Activated CD4-positive, alpha-beta T cell treated with anti-CD3 and anti-CD28 coated beads, Interleukin-2, Interleukin-4, amounts not matched to agents 100 ng/mL and 50 ng/mL, durations not matched to agents 16 hours and 8 hours (primary cell): ENCODE data around the gene FAM90A1.
A peak's percentile ranks its signal among the peaks of the same experiment; 100 is the strongest.
"Not testable (repeated sequence)": the region's sequence is repeated elsewhere in the genome, so short reads cannot be mapped to it uniquely, and the experiment has no call there.

ENCODE experiments used
- DNase-seq: peaks from one replicate; pipeline ENCODE4 v3.0.0-alpha.2; 2020; ENCODE audit warnings: low spot score

The FAM90A1 gene

GRCh38 chr12:8233300-8233855 lies 6.0 kb upstream of the FAM90A1 start:
- DNase-seq: not testable (repeated sequence)

- DNase-seq: peak; percentile 67
These were observed 4.5 kb upstream of the FAM90A1 start for GRCh38 chr12:8231666-8232608.

GRCh38 chr12:8231049-8231448 lies 3.6 kb upstream of the FAM90A1 start:
- not testable (repeated sequence) for DNase-seq

GRCh38 chr12:8229486-8229885 lies 2.1 kb upstream of the FAM90A1 start:
- DNase-seq: not testable (repeated sequence)

GRCh38 chr12:8228607-8229006 lies 1.2 kb upstream of the FAM90A1 start:
- not testable (repeated sequence) for DNase-seq

- not testable (repeated sequence) for DNase-seq
These were observed 287 bp upstream of the FAM90A1 start for GRCh38 chr12:8227732-8228077.

GRCh38 chr12:8226355-8226754 lies 1.1 kb downstream of the FAM90A1 start:
- DNase-seq: no peak

GRCh38 chr12:8224782-8225181 lies 2.6 kb downstream of the FAM90A1 start:
- not testable (repeated sequence) for DNase-seq

- not testable (repeated sequence) for DNase-seq
These were observed 3.8 kb downstream of the FAM90A1 start for GRCh38 chr12:8223646-8224045.

- DNase-seq: not testable (repeated sequence)
These were observed 5.1 kb downstream of the FAM90A1 start for GRCh38 chr12:8222303-8222702.

GRCh38 chr12:8221844-8222243 lies 5.6 kb downstream of the FAM90A1 start:
- not testable (repeated sequence) for DNase-seq

- not testable (repeated sequence) for DNase-seq
These were observed 6.0 kb downstream of the FAM90A1 start for GRCh38 chr12:8221375-8221774.

- not testable (repeated sequence) for DNase-seq
These were observed 8.6 kb downstream of the FAM90A1 start for GRCh38 chr12:8218711-8219382.

- DNase-seq: not testable (repeated sequence)
These were observed 29.6 kb downstream of the FAM90A1 start for GRCh38 chr12:8197685-8198308.

GRCh38 chr12:8188088-8188487 lies 39.3 kb downstream of the FAM90A1 start:
- DNase-seq: not testable (repeated sequence)

- not testable (repeated sequence) for DNase-seq
These were observed 43.2 kb downstream of the FAM90A1 start for GRCh38 chr12:8184206-8184605.

GRCh38 chr12:8183346-8183745 lies 44.1 kb downstream of the FAM90A1 start:
- not testable (repeated sequence) for DNase-seq

GRCh38 chr12:8182923-8183322 lies 44.5 kb downstream of the FAM90A1 start:
- DNase-seq: not testable (repeated sequence)

- DNase-seq: not testable (repeated sequence)
These were observed 46.1 kb downstream of the FAM90A1 start for GRCh38 chr12:8181271-8181670.

- peak; percentile 61 for DNase-seq
These were observed 47.3 kb downstream of the FAM90A1 start for GRCh38 chr12:8179989-8180585.

GRCh38 chr12:8172911-8173310 lies 54.5 kb downstream of the FAM90A1 start:
- not testable (repeated sequence) for DNase-seq
